ENCODE results near the gene CTNNAL1.

DNA sequence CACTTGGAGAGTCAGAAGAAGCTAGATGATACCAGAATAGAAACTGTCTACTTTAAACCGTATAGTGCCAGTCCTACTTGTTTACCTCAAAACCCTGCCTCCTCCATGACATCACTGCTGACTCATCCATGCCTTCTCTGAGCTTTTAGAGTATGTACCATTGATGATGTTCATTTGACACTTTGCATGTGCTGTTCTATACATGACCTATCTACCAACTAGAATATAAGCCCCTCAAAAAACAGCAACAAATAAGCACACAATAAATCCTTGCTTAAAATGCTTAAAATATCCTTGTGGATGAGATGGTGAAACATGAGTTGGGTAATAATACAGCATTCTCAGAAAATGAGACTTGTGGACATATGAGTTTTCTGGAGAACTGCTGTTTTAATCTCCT is 2.6 kb downstream of the CTNNAL1 start:
- TF ChIP-seq, protein P1, sequence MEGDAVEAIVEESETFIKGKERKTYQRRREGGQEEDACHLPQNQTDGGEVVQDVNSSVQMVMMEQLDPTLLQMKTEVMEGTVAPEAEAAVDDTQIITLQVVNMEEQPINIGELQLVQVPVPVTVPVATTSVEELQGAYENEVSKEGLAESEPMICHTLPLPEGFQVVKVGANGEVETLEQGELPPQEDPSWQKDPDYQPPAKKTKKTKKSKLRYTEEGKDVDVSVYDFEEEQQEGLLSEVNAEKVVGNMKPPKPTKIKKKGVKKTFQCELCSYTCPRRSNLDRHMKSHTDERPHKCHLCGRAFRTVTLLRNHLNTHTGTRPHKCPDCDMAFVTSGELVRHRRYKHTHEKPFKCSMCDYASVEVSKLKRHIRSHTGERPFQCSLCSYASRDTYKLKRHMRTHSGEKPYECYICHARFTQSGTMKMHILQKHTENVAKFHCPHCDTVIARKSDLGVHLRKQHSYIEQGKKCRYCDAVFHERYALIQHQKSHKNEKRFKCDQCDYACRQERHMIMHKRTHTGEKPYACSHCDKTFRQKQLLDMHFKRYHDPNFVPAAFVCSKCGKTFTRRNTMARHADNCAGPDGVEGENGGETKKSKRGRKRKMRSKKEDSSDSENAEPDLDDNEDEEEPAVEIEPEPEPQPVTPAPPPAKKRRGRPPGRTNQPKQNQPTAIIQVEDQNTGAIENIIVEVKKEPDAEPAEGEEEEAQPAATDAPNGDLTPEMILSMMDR (conservative IDR thresholded peaks at IDR 0.05): no peak
- TF ChIP-seq ZFX (IDR thresholded peaks at IDR 0.05): no peak

Measured in C4-2B (cell line).